GM18873 (cell line): ENCODE data around the gene KIF3A.
A peak's percentile ranks its signal among the peaks of the same experiment; 100 is the strongest.

Experiments
- ATAC-seq: cut with Tn5 transposase; IDR thresholded peaks from one replicate; pipeline ENCODE4 v1.9.1; 2021; ENCODE audit warnings: mild to moderate bottlenecking, moderate library complexity, moderate number of reproducible peaks; ENCODE audit not compliant: unreplicated experiment, low FRiP score

The KIF3A gene

DNA sequence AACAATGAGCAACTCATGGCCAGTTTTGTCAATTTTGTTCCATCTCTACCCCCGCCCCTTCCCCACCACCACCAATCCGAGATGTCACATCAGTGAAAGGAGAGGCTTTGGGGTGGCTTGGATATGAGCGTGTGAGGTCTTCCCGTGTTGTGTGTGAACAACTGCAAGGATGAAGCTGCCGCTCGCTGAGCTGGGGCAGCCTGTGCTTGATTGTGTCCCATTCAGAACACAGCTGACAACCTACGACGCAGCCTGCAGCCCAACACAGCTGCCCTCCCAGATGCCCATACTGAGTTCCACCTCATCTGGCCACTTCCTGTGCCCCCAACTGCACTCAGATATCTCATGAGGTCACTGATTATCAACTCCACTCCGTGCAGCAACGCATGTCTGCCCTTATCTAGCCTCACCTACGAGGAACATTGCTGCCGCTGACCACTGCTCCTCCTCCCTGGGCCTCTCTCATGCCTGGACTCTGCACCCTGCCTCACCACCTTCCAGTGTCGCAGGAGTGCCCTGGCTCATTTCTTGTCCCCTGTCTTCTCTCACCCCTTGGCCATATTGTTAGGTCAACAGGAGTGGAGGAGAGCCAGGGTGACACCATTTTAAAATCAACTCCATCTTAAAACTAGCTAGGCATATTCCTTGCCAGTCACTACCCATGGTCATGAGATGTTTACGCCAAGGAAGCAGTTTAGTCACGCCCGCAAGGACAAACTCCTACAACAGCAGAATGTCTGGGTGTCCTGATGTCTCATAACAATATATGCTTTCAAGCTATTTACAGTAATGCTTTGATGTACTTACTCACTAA, 70.8 kb downstream of the KIF3A start:
- no peak for ATAC-seq

DNA sequence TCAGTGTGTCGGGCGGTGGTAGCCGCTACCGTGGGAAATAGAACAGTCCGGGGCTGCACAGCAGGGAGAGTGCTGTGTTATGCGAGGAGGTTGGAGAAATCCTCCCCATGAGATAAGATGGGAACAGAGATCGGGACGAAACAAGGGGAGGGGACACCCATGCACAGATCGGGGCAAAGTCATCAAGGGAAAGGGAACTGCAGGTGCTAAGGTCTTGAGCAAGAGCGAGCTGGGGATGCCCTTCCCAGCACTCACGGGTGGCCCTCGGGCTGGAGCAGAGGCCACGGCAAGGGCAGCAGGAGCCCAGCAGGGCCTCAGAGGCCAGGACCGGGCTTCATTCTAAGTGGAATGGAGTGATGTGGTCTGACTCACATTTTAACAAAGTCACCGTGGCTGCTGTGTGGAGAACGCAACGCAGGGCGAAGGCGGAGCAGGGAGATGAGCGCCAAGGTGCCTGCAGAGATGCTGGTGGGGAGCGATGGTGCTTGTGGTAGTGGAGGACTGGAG, 71.7 kb downstream of the KIF3A start:
- ATAC-seq = no peak

DNA sequence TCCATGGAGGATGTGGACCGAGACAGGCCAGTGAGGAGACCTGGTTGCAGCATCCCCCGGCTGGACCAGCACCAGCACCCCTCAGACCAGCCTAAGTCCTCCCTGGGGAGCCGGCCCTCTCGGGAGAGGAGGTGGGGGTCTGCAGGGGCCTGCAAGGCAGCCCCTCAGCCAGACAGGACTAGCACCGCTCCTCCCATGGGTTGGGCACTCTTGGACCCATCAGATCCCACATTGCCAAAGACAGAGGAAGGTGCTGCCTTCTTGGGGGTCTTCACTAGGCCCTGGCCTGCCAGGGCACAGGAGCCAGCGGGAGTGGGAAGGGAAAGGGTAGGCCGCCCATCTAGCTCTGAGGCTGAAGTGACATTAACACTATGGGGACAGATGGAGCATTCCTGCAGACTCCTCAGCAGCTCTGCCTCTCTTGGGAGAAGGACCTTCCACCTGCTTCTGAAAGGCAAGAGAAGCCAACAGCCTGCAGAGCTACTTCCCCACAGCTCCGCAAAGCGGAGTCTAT, 72.6 kb downstream of the KIF3A start:
- no peak for ATAC-seq

DNA sequence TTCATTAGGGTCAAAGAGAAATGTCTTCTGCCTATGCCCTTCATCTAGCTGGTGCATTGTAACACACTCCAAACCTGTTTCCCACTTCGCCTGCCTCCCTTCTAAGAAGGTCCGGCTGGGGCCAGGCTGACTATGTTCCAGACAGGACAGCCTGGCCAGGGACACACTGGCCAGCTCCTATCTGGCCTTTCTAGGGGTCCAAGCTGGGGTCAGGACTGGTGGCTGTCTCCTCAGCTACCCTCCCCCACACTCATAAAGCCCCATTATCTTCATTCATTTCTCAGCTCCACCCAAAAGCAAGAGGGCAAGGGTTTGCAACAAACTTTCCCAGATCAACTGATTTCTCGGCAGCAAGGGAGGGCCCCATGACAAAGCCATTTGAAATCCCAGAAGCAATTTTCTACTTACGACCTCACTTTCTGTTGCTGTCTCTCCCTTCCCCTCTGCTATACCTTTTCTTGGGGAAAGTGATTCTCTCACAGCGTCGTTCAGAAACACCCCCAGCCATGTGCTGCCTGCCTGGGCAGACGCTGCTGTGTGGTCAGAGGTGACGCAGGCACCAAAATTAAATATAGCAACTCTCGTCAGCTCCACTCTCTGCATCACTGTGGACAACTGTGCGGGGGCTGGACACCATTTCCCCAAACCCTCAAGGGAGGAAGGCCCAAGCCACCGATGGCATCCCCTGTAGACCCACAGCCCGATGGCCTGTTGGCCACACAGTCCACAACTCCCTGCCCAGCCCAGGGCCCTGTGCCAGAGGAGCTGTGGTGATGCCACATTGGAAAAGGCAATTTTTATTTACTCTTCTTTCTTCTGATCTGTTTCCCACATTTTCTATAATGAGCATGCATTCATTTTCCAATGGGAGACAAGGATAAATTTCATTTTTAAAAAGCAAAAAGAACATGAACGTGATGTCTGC, 73.3 kb downstream of the KIF3A start:
- peak; percentile 45 for ATAC-seq

DNA sequence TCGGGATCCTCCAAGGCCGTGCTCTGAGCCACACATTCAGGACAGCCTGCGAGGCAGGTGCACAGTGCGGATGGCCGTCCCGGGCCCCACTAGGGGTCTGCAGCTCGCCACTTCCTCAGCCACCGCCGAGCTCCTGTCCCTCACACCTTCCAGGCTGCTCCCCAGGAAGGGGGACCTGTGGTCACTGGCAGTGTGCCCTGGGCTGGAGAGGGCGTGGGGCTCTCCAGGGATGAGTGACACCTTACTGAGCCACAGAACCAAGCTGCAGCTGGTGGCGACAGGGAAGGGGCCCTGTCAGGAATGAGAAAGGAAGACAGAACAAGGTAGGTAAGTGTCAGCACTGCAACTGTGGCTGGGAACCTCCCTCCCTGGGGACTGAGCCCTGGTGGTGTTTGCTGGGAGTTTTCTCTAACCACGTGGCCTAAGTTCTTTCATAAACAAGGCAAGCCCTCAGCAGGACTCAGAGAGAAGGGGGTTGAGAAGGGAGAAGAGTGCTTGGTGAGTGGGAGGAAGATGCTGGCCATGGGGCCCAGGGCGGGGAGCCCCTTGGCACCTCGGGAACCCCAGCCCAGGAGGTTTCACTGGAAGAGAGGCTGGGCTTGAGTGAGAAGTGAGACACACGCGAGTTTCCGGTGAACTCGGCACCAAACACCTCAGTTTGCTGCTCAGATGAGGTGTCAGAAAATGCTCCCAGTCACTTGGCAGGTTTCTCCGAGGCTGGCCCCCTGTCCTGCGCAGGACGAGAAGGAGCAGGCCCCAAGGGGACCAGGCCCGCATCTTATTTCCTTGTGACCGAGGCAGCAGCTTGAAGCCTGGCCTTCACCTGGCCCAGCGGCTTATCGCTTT, 74.2 kb downstream of the KIF3A start:
- ATAC-seq = peak; percentile 54

DNA sequence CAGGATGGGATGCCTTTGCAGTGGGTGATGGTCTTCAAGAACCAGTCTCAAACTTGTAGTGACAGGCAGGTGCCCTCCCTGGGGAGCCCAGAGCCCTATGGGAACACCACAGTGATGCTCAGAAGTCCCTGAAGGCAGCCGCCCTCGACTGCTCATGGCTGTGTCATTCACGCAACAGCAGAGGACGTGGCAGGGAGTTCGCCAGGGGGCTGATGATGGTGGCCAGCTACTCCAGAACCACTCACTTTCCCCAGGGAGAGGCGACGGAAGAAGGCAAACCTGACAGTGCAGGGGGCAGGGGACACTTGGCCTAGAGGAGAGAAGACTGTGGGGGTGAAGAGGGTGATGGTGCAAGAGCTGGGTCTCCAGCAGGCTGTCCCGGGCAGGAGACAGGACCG, 75.3 kb downstream of the KIF3A start:
- no peak for ATAC-seq

DNA sequence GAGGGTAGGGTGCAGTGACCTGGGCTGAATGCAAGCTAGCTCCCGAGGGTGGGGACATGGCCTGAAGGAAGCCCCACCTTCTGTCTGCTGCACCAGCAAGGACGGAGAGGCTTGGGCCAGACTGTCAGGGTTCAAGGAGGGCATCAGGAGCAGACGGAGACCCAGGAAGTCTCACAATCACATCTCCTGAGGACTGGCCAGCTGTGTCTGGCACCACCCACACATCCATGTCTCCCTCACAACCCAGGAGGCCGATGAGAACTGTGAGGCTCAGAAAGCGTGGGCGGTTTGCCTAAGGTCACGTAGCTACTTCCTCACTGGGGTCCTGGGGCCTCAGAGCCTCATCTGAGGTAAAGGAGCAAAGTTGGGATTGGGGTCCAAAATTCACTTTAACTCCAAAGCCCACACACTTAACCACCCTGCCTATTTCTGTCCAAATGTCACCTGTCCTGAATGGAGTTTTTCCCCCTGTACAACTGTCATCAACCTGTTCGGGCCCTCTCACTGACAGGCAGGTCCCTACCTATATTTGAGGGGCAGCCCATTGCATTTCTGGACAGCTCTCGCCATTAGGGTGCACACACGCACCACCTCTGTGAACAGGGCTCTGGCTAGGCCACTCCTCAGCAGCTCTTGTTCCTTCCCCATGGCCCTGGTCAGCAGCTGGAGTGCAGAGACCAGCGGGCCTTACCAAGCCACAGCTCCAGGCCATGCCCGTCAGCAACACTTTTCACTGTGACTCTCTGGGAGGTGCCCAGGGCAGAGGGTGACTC, 75.9 kb downstream of the KIF3A start:
- no peak for ATAC-seq

DNA sequence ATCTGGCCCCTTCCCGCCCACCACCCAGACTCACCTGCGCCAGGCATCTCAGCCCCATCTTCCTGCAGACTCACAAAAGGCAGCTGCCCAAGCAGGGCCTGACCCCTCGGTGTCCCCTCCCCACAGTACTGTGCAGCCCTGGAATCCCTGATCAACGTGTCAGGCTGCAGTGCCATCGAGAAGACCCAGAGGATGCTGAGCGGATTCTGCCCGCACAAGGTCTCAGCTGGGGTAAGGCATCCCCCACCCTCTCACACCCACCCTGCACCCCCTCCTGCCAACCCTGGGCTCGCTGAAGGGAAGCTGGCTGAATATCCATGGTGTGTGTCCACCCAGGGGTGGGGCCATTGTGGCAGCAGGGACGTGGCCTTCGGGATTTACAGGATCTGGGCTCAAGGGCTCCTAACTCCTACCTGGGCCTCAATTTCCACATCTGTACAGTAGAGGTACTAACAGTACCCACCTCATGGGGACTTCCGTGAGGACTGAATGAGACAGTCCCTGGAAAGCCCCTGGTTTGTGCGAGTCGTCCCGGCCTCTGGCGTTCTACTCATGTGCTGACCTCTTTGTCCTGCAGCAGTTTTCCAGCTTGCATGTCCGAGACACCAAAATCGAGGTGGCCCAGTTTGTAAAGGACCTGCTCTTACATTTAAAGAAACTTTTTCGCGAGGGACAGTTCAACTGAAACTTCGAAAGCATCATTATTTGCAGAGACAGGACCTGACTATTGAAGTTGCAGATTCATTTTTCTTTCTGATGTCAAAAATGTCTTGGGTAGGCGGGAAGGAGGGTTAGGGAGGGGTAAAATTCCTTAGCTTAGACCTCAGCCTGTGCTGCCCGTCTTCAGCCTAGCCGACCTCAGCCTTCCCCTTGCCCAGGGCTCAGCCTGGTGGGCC, 77.5 kb downstream of the KIF3A start:
- no peak for ATAC-seq

DNA sequence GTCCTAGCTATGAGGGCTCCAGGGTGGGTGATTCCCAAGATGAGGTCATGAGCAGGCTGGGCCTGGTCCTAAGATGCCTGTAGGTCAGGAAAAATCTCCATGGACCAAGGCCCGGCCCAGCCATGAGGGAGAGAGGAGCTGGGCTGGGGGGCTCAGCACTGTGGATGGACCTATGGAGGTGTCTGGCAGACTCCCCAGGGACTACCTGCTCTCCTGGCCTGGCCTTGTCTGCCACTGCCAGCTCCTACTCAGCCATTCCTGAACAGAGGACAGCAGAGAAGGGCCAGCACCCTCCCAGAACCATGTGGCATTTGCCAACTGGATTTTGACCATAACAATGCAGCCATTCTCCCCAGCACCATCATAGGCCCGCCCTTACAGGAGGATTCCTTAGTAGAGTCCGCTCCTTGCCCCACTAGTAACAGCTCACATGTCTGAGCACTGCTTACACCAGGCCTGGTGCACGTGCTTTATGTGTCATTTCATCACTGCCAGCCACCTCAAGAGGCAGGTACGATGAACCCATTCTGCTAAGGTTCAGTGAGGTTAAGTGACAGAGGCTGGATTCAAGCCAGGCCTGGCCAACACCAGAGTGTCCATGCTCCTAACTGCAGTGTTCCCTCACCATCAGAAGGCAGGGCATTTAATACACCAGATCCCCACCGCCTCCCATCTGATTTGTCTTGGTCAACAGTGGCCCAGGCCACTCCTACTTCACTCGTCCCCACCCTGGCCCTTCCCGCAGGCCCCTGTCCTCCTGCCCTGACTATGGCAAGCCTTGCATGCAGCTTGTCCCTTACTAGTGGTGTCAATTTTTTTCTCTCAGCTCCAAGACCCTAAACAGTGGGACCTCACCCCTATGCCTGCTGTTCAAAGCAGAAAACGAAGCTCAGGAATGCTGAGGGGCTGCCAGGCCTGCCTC, 78.7 kb downstream of the KIF3A start:
- no peak for ATAC-seq

DNA sequence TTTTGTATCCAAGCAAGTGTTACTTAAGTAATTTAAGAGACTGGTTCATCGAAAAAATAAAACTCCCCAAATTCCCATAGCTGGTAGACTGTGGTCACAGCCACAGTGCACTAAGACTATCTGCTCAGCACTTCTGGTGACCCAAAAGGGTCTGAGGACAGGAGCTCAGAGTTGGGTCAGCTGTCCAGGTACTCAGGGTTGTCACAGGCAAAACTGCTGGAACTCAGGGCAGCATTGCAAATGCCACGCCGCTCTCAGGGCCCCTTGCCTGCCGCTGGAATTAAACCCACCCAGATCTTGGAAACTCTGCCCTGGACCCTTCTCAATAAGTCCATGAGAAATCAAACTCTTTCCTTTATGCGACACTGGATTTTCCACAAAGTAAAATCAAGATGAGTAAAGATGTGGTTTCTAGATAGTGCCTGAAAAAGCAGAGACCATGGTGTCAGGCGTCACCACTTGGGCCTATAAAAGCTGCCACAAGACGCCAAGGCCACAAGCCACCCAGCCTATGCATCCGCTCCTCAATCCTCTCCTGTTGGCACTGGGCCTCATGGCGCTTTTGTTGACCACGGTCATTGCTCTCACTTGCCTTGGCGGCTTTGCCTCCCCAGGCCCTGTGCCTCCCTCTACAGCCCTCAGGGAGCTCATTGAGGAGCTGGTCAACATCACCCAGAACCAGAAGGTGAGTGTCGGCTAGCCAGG, 79.5 kb downstream of the KIF3A start, which contains the start of gene IL13:
TSS of gene IL13 (plus strand) at position 498 of the 705 bp plus-strand sequence. CDS start at position 512, 14 bp downstream.
- no peak for ATAC-seq

DNA sequence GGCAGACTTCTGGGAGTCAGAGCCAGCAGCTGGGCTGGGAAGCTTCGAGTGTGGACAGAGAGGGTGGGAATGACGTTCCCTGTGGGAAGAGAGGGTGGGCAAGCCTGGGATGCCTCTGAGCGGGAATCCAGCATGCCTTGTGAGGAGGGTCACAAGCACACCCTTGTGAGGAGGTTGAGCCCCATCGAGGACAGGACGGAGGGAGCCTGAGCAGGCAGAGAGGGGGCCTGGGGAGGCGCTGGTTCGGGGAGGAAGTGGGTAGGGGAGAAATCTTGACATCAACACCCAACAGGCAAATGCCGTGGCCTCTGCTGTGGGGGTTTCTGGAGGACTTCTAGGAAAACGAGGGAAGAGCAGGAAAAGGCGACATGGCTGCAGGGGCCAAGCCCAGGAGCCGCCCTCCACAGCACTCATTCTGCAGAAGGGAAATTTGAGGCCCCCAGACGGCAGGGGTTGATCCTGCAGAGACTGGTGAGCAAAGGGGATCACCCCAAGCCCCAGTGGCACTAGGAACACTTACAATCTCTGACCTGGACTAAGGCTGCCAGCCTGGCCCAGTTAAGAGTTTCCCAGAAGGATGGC, 80.5 kb downstream of the KIF3A start:
- ATAC-seq = no peak

DNA sequence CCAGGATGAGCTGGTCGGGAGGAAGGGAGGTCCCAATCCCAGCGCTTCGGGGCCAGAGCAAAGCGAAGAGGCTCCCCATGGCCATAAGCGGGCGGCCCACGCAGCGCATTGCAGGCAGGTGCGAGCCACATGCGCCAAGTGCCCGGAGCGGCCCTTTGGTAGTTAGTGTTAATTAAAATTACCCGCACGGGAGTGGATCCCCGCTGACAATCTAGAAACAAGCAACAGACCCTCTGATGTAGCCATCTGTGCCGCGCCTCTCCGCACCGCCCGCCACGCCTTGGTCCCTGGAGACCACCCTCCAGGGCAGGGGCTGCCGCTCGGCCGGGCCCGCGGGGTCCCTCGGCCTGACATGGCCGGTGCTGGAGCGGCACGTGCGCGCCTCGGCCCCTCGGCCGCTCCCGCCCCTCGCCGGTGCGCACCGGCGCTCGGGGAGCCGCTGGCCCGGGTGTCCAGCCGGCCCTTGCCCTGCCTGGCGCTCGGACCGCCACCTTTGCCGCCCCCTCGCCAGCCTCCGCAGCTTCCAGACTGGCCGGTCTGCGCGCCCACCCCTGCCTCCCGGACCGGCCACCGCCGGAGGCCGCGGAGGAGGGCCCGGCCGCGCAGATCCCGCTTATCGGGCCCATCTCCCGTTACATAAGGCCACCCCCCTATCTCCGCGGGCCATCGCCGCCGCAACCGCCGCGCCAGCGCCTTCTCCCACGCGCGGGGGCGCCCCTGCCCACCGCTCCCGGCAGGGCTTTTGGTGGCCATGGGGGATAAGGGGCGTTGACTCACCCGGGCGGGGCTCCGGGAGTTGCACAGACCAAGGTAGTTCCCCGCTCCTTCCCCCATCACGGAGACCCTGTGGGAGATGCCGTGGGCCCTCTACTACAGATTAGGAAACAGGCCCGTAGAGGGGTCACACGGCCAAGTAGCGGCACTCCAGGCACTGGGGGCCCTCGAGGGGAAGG, 81.2 kb downstream of the KIF3A start:
- no peak for ATAC-seq

DNA sequence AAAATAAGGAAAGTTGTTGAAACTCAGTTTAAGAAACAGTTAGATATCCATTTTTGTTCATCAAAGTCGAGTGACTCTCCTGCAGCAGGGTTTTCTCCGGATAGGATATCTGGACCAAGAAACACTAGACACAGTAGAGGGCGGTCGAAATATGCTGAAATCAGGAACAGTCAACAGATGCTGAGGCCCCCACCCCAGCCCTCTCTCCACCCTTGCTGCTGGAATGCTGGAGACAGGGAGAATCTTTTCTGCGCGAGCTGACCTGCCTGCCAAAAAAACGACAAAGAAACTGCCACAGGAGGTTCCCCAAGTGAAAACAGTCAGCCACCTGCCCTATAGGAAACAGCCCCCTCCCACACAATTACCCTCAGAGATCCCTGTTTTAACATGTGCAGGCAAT, 83.6 kb downstream of the KIF3A start:
- ATAC-seq = no peak

DNA sequence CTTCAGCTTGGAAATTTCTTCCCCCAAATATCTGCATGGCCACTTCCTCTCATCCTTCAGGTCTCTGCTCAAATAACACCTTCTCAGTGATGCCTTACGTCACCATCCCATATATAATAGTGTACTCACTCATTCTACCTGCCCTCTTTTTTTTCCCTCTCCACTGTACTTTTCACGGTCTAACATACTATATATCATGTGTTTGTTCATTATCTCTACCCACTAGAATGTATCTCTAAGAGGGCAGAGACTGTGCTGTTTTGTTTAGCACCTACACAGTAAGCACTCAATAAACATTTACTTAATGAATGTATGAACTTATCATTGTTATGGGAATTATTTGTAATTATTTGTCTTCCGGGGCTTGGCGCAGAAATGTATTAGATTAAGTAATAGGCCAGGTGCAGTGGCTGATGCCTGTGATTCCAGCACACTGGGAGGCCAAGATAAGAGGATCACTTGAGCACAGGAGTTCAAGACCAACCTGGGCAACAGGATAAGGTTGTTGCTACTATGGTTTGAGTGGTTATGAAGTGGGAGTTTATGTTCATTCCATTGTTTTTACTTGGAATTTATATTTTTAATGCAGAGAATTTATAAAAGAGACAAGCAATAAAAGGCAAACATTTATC, 85.4 kb downstream of the KIF3A start:
- ATAC-seq = no peak

DNA sequence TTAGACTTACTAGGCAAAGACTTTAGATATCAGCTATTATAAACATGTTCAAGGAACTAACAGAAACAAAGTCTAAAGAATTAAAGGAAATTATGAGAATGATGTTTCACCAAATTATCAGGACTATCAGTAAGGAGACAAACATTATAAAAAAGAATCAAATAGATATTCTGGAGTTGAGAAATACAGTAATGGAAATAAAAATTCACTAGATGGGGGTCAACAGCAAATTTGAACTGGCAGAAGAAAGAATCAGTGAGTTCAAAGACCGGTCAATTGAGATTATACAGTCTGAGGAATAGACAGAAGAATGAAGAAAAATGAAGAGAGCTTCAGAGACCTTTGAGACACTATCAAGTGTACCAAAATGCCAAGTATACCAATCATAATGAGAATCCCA, 89.0 kb downstream of the KIF3A start:
- ATAC-seq = no peak
